Thoracic aorta (tissue), 2 donors: Measurements from ENCODE around the gene WDFY2. TPM values are rescaled to one million over a fixed set of nuclear protein-coding genes. Genes with fewer than 3 reads are reported as not detected.
"Not testable (repeated sequence)": the region's sequence is repeated elsewhere in the genome, so short reads cannot be mapped to it uniquely, and the experiment has no call there.

ENCODE experiments used
- ATAC-seq: fragments of 150-250 bp; one replicate; pipeline ENCODE4 v1.8.0; 2017; ENCODE audit warnings: low read depth; ENCODE audit not compliant: insufficient number of reproducible peaks, low FRiP score
- DNase-seq: peaks from one replicate; pipeline ENCODE4 v3.0.0-alpha.2; 2020; ENCODE audit warnings: low spot score
- H3K27ac ChIP-seq, 2 donors: fragments of 200-600 bp; sonication (generic); 1 replicate in 1 of 2; 2 replicates in 1 of 2; pipeline ENCODE4 v1.5.1; 2016; ENCODE audit warnings: mild to moderate bottlenecking in 2 of 2, moderate library complexity in 2 of 2
- H3K27me3 ChIP-seq: fragments of 200-600 bp; sonication (generic); replicated peaks from 2 replicates; pipeline ENCODE4 v1.6.0; 2016; ENCODE audit warnings: mild to moderate bottlenecking; ENCODE audit not compliant: insufficient read depth
- H3K36me3 ChIP-seq: fragments of 200-600 bp; sonication (generic); one replicate; pipeline ENCODE4 v1.5.1; 2016
- H3K4me1 ChIP-seq, 2 donors: fragments of 200-600 bp; sonication (generic); 1 replicate in 1 of 2; 2 replicates in 1 of 2; pipeline versions ENCODE4 v1.5.1 to v1.6.0; 2016; ENCODE audit warnings: low read depth in 2 of 2, mild to moderate bottlenecking in 1 of 2; ENCODE audit not compliant: control insufficient read depth in 1 of 2
- H3K4me3 ChIP-seq: fragments of 200-600 bp; sonication (generic); 2 replicates; pipeline ENCODE4 v1.5.1; 2016; ENCODE audit warnings: mild to moderate bottlenecking
- H3K9me3 ChIP-seq: fragments of 200-600 bp; sonication (generic); 2 replicates; pipeline ENCODE4 v1.5.1; 2016
- CTCF ChIP-seq: fragments of 200-600 bp; sonication (generic); IDR thresholded peaks from one replicate; pipeline ENCODE4 v1.5.1; 2019; ENCODE audit warnings: antibody characterized with exemption
- total RNA-seq, 2 donors: library from RNA; depleted of rRNA; stranded (reverse); fragments of >200 nt; gene quantifications; one replicate each; pipeline versions ENCODE4 v1.1.0 to v1.2.3, GENCODE V29; 2016

Gene WDFY2
- total RNA-seq, 2 donors from 2014 or later, result 14.6 to 19.3 TPM

- ATAC-seq (no peak), DNase-seq (no peak)
- no peak for TF ChIP-seq CTCF
- Histone ChIP-seq H3K9me3 (no peaks in the 10 kb centered on the region), H3K36me3 (no peaks in the 10 kb centered on the region), H3K4me1 (peaks cover 22 to 61% of the 10 kb centered on the region in 2 donors), H3K4me3 (no peak overlapping the region), H3K27me3 (no peaks in the 10 kb centered on the region), H3K27ac (no peak overlapping the region)
Measured at GRCh38 chr13:51588406-51588949, 4.2 kb downstream of the WDFY2 start.

- H3K27me3 ChIP-seq, result no peaks in the 10 kb centered on the region
- ATAC-seq, result no peak
- TF ChIP-seq CTCF, result no peak
- H3K9me3 ChIP-seq, result no peaks in the 10 kb centered on the region
- no peak overlapping the region for H3K4me3 ChIP-seq
- no peaks in the 10 kb centered on the region for H3K36me3 ChIP-seq
- no peak overlapping the region for H3K27ac ChIP-seq
- no peak for DNase-seq
- peaks cover 22 to 61% of the 10 kb centered on the region in 2 donors for H3K4me1 ChIP-seq
Measured at GRCh38 chr13:51589793-51590192, 5.5 kb downstream of the WDFY2 start.

- ATAC-seq, result no peak
Measured at GRCh38 chr13:51590231-51590970, 6.1 kb downstream of the WDFY2 start.

DNA sequence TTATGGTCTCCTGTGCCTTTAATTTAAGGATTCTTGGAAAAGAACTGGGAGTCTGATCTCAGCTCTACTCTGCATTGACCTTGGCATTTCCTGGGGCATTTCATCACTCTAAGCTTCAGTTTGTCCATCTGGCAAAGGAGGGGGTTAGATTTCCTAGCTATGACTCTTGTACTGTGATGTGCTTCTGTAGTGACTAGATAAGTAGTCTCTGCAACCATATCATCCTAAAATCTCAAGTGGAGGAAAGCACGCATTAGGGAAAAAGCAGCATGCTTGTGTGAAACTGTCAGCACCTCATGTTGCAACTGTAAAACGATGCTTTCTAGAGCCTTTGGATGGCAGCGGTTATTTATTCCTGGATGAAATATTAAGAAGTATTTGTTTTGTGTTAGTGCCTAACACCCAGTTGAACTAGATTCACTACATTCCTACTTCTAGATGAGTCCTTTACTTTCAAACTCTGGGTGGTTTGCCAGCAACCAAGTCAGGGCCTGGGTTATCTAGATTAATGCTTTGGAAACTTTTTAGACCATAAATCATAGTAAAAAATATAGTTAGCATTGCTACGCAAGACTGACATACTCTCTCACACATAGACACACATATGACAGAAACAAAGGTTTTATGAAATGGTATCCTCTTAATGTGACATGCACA, 6.8 kb downstream of the WDFY2 start:
- no peak for TF ChIP-seq CTCF
- Histone ChIP-seq H3K27ac (peak overlapping the region; percentile 6 to 65), H3K36me3 (no peaks in the 10 kb centered on the region), H3K27me3 (no peaks in the 10 kb centered on the region), H3K4me3 (peak overlapping the region; percentile 21), H3K9me3 (no peaks in the 10 kb centered on the region), H3K4me1 (peaks cover 24 to 55% of the 10 kb centered on the region in 2 donors)
- DNase-seq (no peak), ATAC-seq (no peak)

More at GRCh38 chr13:51590231-51590970, 6.1 kb downstream of the WDFY2 start:
- Histone ChIP-seq H3K9me3 (no peaks in the 10 kb centered on the region), H3K36me3 (no peaks in the 10 kb centered on the region), H3K27me3 (no peaks in the 10 kb centered on the region), H3K4me3 (peak overlapping the region; percentile 21), H3K27ac (peak overlapping the region in 1 of 2 donors; percentile 65), H3K4me1 (peaks cover 22 to 61% of the 10 kb centered on the region in 2 donors)
- TF ChIP-seq CTCF, result no peak
- DNase-seq, result no peak

DNA sequence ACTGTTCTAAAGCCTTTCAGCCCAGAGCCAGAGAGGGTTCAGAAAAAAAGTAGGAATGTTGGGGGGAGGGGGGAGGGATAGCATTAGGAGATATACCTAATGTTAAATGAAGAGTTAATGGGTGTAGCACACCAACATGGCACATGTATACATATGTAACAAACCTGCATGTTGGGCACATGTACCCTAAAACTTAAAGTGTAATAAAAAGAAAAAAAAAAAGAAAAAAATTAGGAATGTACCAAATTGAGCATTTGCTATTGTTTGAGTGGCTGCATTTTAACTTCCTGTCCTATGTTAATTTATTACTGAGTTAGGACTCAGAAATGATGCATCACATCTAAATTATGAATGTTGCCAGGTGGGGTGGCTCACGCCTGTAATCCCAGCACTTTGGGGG, 7.7 kb downstream of the WDFY2 start:
- DNase-seq, ATAC-seq, H3K36me3 ChIP-seq, H3K9me3 ChIP-seq, H3K27me3 ChIP-seq: not testable (repeated sequence)
- Histone ChIP-seq H3K4me3 (peak overlapping the region; percentile 4), H3K4me1 (peaks cover 20 to 46% of the 10 kb centered on the region in 2 donors), H3K27ac (peak overlapping the region; percentile 6 to 65)
